Stomach (tissue), 9 donors: ENCODE results near the gene NRP1. TPM values are rescaled to one million over a fixed set of nuclear protein-coding genes. Genes with fewer than 3 reads are reported as not detected.
A peak's percentile ranks its signal among the peaks of the same experiment; 100 is the strongest.

Source experiments
- DNase-seq, 2 donors: peaks; one replicate each; pipeline versions ENCODE4 v3.0.0 to v3.0.0-alpha.2; 2013 to 2019
- H3K27ac ChIP-seq, 5 donors: fragments of 200-600 bp in 4 of 5; sonication (generic) in 4 of 5; one replicate each; pipeline ENCODE4 v1.5.1; 2013 to 2019; ENCODE audit warnings: mild to moderate bottlenecking in 1 of 5, moderate library complexity in 1 of 5
- H3K27me3 ChIP-seq, 3 donors: fragments of 200-600 bp; sonication (generic); one replicate each; pipeline ENCODE4 v1.5.1; 2017 to 2019; ENCODE audit warnings: mixed run types in 1 of 3
- H3K36me3 ChIP-seq, 4 donors: fragments of 200-600 bp; sonication (generic); 1 replicate in 3 of 4; 2 replicates in 1 of 4; pipeline ENCODE4 v1.5.1; 2016 to 2019
- H3K4me1 ChIP-seq, 4 donors: fragments of 200-600 bp; sonication (generic); one replicate each; pipeline ENCODE4 v1.5.1; 2016 to 2019
- H3K4me3 ChIP-seq, 4 donors: fragments of 200-600 bp; sonication (generic) in 3 of 4; one replicate each; pipeline ENCODE4 v1.5.1; 2016 to 2019; ENCODE audit warnings: mild to moderate bottlenecking in 1 of 4
- H3K9me3 ChIP-seq, 4 donors: fragments of 200-600 bp; sonication (generic); one replicate each; pipeline ENCODE4 v1.5.1; 2016 to 2019
- EP300 ChIP-seq: sonication (generic); formaldehyde crosslinking; IDR thresholded peaks from one replicate; pipeline ENCODE4 v1.6.1; 2017; ENCODE audit warnings: antibody characterized with exemption
- POLR2A ChIP-seq, 4 donors: fragments of 450-650 bp; IDR thresholded peaks; one replicate each; pipeline ENCODE4 v1.6.1; 2016; ENCODE audit warnings: antibody characterized with exemption in 4 of 4, control low read depth in 2 of 4, mild to moderate bottlenecking in 1 of 4, moderate library complexity in 1 of 4
- POLR2AphosphoS5 ChIP-seq, 3 donors: sonication (generic); formaldehyde crosslinking; IDR thresholded peaks; one replicate each; pipeline ENCODE4 v1.6.1; 2016; ENCODE audit warnings: antibody characterized with exemption in 3 of 3
- WGBS, 5 donors: extraction: QIAGEN DNeasy Blood & Tissue Kit in 3 of 5; methylation state at CpG; one replicate each; pipeline versions ENCODE4 v1.1.5 to v1.1.7; 2013 to 2018; 5-methylcytosine and 5-hydroxymethylcytosine counted together
- intact Hi-C: fragments of 100-400 bp; cut with DNase I; formaldehyde crosslinking; loops from one replicate; pipeline ENCODE4 v1.15.1; 2023; ENCODE audit warnings: low total_unique reads
- polyA plus RNA-seq, 3 donors: library from polyadenylated mRNA; stranded (reverse); fragments of 200-250 nt; gene quantifications; one replicate each; pipeline ENCODE4 v1.2.3, GENCODE V29; 2013
- total RNA-seq, 5 donors: library from RNA; depleted of rRNA; stranded (reverse); fragments of >200 nt; gene quantifications; one replicate each; pipeline versions ENCODE4 v1.1.0 to v1.2.3, GENCODE V29; 2014 to 2016
- TF ChIP-seq, protein P1 (sequence below), 7 experiments: fragments of 450-650 bp in 4 of 7; fragments of 200-600 bp in 3 of 7; sonication (generic) in 3 of 7; IDR thresholded peaks; one replicate each; pipeline ENCODE4 v1.5.1; 2016 to 2019; ENCODE audit warnings: antibody characterized with exemption in 7 of 7, control low read depth in 2 of 7, mild to moderate bottlenecking in 1 of 7
- donor health status: healthy with polysubstance abuse.
- donor health status: Bipolar disorder and iron deficiency.
- donor health status: healthy.

Gene NRP1
- total and polyA plus RNA-seq, 8 donors: 4.6 to 94.7 (median 13.0) TPM

DNA sequence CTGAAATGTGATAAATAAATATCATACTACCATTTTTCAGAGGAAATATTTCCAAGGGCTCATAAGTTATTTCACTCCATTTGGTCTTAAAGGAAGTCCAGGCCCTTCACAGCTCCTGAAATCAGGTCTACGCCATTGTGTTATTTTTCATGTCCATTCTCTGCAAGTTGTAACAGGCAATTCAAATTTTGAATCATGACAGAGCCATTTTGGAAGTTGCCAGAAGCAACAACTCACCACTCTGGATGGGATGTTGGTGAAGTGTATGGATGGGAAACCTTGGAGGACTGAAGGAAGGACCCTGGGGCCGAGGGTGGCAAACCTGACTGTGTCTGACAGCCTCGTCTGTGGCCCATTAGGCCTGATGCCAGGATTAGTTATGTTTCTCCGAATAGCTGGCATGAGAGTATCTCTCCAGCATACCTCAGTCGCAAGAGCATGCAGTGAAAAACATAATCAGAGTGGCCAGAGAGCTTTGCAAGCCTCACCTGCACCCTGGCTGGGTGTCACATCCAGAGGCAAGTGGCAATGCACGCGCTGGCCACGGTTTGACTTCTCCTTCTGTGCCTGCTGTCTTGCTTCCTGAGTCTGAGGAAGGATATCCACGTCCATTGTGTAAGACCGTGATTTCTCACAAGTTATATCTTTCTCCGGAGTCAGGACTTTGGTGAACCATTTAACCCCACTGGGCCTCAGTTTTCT lies 87.1 kb downstream of the NRP1 start:
- H3K9me3 ChIP-seq: no peaks in the 10 kb centered on the region
- no peaks in the 10 kb centered on the region for H3K27me3 ChIP-seq
- H3K27ac ChIP-seq: peak overlapping the region in 1 of 5 donors; percentile 48
- no peak for DNase-seq
- peaks cover 0 to 30% (median 25%) of the 10 kb centered on the region in 4 donors for H3K36me3 ChIP-seq
- no peak for TF ChIP-seq POLR2AphosphoS5 (IDR thresholded peaks at IDR 0.05)
- TF ChIP-seq, protein P1, sequence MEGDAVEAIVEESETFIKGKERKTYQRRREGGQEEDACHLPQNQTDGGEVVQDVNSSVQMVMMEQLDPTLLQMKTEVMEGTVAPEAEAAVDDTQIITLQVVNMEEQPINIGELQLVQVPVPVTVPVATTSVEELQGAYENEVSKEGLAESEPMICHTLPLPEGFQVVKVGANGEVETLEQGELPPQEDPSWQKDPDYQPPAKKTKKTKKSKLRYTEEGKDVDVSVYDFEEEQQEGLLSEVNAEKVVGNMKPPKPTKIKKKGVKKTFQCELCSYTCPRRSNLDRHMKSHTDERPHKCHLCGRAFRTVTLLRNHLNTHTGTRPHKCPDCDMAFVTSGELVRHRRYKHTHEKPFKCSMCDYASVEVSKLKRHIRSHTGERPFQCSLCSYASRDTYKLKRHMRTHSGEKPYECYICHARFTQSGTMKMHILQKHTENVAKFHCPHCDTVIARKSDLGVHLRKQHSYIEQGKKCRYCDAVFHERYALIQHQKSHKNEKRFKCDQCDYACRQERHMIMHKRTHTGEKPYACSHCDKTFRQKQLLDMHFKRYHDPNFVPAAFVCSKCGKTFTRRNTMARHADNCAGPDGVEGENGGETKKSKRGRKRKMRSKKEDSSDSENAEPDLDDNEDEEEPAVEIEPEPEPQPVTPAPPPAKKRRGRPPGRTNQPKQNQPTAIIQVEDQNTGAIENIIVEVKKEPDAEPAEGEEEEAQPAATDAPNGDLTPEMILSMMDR (IDR thresholded peaks at IDR 0.05): no peak
- no peak for TF ChIP-seq POLR2A (IDR thresholded peaks at IDR 0.05)
- no peak for TF ChIP-seq EP300
- H3K4me1 ChIP-seq: peaks cover 0 to 11% (median 1%) of the 10 kb centered on the region in 4 donors
- WGBS, 5 donors: 76 to 90% (median 86%) methylated on average over 11 of the region's 11 CpGs
- intact Hi-C loops: no loop called here
- H3K4me3 ChIP-seq: no peak overlapping the region

DNA sequence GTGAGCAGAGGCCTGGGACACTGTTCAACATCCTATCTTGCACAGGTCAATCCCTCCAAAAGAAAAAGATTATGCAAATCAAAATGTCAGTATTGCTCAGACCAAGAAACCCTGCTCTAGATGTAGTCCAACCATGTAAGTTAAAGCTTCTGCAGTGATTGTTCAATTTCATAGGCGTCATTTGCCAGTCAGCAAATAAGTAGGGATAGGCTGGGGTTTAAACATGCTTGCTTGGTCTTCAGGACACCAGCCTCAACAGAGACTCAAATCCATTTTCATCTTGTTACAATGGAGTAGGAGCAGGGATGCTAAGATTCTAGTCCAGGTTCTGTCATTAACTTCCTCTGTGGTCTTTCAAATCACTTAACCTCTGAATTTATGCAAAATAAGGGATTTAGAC lies 89.1 kb downstream of the NRP1 start:
- Histone ChIP-seq H3K27ac (no peak overlapping the region), H3K27me3 (no peaks in the 10 kb centered on the region), H3K9me3 (no peaks in the 10 kb centered on the region), H3K4me1 (peaks cover 0 to 17% (median 11%) of the 10 kb centered on the region in 4 donors), H3K4me3 (no peak overlapping the region), H3K36me3 (peaks cover 0 to 10% (median 9%) of the 10 kb centered on the region in 4 donors)
- 84 to 92% (median 91%) methylated on average over 1 of the region's 1 CpG for WGBS, 5 donors
- DNase-seq: no peak
- intact Hi-C loops: no loop called here
- TF ChIP-seq EP300 (no peak), POLR2AphosphoS5 (IDR thresholded peaks at IDR 0.05) (no peak), POLR2A (IDR thresholded peaks at IDR 0.05) (no peak)
- TF ChIP-seq, protein P1 (IDR thresholded peaks at IDR 0.05): no peak

DNA sequence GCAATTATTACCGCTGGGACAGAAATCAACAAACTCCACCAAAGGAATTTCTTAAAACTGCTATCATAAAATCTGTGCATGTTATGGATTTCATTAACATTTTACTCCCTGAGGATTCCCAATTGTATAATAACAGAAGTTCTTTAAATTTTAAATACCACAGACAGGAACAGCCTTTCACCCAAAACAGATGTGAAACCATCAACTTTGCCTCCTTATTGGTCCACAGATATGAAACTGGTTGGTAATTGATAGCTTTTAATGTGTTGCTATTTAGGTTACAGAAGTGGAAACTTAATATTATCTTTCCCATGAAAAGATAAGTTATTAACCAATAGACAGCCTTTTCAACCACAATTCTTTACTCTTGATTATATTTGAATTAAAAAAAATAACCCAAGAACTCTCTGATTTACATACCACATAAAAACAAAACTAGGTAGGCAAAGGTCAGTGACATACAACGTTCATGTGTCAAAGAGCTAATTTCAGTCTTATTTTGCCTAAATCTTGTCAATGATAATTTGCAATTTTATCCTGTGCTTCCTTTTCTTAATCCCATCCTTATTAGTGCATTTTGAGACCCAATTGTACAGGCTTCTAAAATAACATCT lies 90.0 kb downstream of the NRP1 start:
- WGBS, 5 donors: 56 to 77% (median 69%) methylated on average over 2 of the region's 2 CpGs
- no peak for DNase-seq
- Histone ChIP-seq H3K4me1 (peaks cover 0 to 13% (median 10%) of the 10 kb centered on the region in 4 donors), H3K27me3 (no peaks in the 10 kb centered on the region), H3K4me3 (no peak overlapping the region), H3K36me3 (peaks cover 0 to 8% (median 4%) of the 10 kb centered on the region in 4 donors), H3K27ac (no peak overlapping the region), H3K9me3 (no peaks in the 10 kb centered on the region)
- intact Hi-C loops: no loop called here
- TF ChIP-seq, protein P1 (IDR thresholded peaks at IDR 0.05): no peak
- TF ChIP-seq EP300: no peak
- no peak for TF ChIP-seq POLR2A (IDR thresholded peaks at IDR 0.05)
- no peak for TF ChIP-seq POLR2AphosphoS5 (IDR thresholded peaks at IDR 0.05)

DNA sequence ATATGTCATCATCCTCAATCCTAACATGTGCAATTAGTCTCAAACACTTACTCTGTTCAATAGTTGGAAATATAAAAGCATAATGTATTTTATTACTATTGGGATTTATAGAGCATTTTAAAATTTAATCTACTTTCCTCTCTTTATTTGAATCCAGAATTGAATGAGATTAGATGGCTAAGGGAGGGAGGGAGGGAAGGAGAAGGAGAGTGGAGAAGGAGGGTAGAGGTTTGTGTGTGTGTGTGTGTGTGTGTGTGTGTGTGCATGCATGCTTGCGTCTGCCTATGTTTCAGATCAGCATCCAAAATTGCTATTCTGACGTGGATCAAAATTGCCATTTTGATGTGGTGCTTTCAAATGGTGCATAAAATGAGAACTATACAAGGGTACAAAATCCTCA lies 90.8 kb downstream of the NRP1 start:
- H3K4me1 ChIP-seq: peaks cover 0 to 13% (median 11%) of the 10 kb centered on the region in 4 donors
- 94 to 97% (median 95%) methylated on average over 2 of the region's 2 CpGs for WGBS, 5 donors
- H3K36me3 ChIP-seq: peaks cover 0 to 8% (median 3%) of the 10 kb centered on the region in 4 donors
- intact Hi-C loops: no loop called here
- DNase-seq: no peak
- no peaks in the 10 kb centered on the region for H3K27me3 ChIP-seq
- no peaks in the 10 kb centered on the region for H3K9me3 ChIP-seq
- no peak for TF ChIP-seq POLR2A (IDR thresholded peaks at IDR 0.05)
- TF ChIP-seq EP300: no peak
- TF ChIP-seq, protein P1 (IDR thresholded peaks at IDR 0.05): no peak
- TF ChIP-seq POLR2AphosphoS5 (IDR thresholded peaks at IDR 0.05): no peak
- no peak overlapping the region for H3K4me3 ChIP-seq
- H3K27ac ChIP-seq: no peak overlapping the region
